ENCODE data around the gene ITIH3. TPM values are rescaled to one million over a fixed set of nuclear protein-coding genes. Genes with fewer than 3 reads are reported as not detected.

The ITIH3 gene
- total and polyA plus RNA-seq, 2 of the 4 experiments (the other 2 are of a cell fraction): 0.72 to 0.94 TPM

GRCh38 chr3:52791928-52792327, 2.7 kb upstream of the ITIH3 start:
- H3K79me1 ChIP-seq (ENCODE audit: low read depth in 1 of 2, low read length in 2 of 2): no peaks in the 10 kb centered on the region
- H3K27me3 ChIP-seq (ENCODE audit: control insufficient read depth, insufficient read depth, low read length): peaks cover 35% of the 10 kb centered on the region; the same call in 1 of the 2 replicates
- no peak overlapping the region for H2BK20ac ChIP-seq (ENCODE audit: low read depth, low read length)
- no peak for TF ChIP-seq MXI1 (IDR thresholded peaks at IDR 0.05; ENCODE audit: borderline replicate concordance, low read depth, low read length)
- no peak for TF ChIP-seq MAZ (IDR thresholded peaks at IDR 0.05; ENCODE audit: borderline replicate concordance, low read depth, low read length)
- TF ChIP-seq ELK1 (IDR thresholded peaks at IDR 0.05; ENCODE audit: borderline replicate concordance, low read depth, low read length): no peak
- TF ChIP-seq CEBPB (IDR thresholded peaks at IDR 0.05; ENCODE audit: low read depth, low read length): no peak
- TF ChIP-seq RAD21 (IDR thresholded peaks at IDR 0.05; ENCODE audit: low read length): no peak
- no peak overlapping the region for H3K4ac ChIP-seq (ENCODE audit: low read depth, low read length)
- ATAC-seq (ENCODE audit: low read depth): no peak
- H3K14ac ChIP-seq (replicated peaks; ENCODE audit: low read depth, low read length): no peak overlapping the region
- H3K23ac ChIP-seq (ENCODE audit: low read depth, low read length): no peak overlapping the region
- H4K5ac ChIP-seq (ENCODE audit: low read depth, low read length): no peak overlapping the region
- H3K27ac ChIP-seq (ENCODE audit: insufficient read depth, low read length): no peak overlapping the region
- H3K9me3 ChIP-seq (ENCODE audit: control insufficient read depth, insufficient read depth, low read length): no peaks in the 10 kb centered on the region
- H3K9me1 ChIP-seq (ENCODE audit: insufficient read depth, low read length): no peaks in the 10 kb centered on the region
- ChIA-PET POLR2A (ENCODE audit: unreplicated experiment) (no interaction called here), CTCF (interaction anchor here (1.5 kb wide), 1 partner anchor 11 kb away, joined by 5 read pairs; no protein-coding TSS in a partner anchor)
- H4K20me1 ChIP-seq (ENCODE audit: insufficient read depth, low read length): no peaks in the 10 kb centered on the region
- no peak overlapping the region for H3K18ac ChIP-seq (ENCODE audit: low read depth, low read length)
- H2BK5ac ChIP-seq (ENCODE audit: low read depth, low read length, poor library complexity, severe bottlenecking): no peak overlapping the region
- no peak overlapping the region for H3K4me3 ChIP-seq (ENCODE audit: insufficient read depth, low read depth, low read length)
- H2AK9ac ChIP-seq (replicated peaks; ENCODE audit: low read depth, low read length, poor library complexity): no peak overlapping the region
- in situ Hi-C loops (cut with MboI; ENCODE audit: low sequenced_read_pairs): no loop called here
- H3K36me3 ChIP-seq (ENCODE audit: control insufficient read depth, insufficient read depth, low read length): no peaks in the 10 kb centered on the region
- H2BK120ac ChIP-seq (ENCODE audit: low read depth, low read length): no peak overlapping the region
- H3K9ac ChIP-seq (ENCODE audit: low read depth, low read length): no peak overlapping the region
- no peak for DNase-seq
- dilution Hi-C loops (cut with HindIII; ENCODE audit: low sequenced_read_pairs, unreplicated experiment): no loop called here
- 20% methylated on average over 1 of the region's 4 CpGs; no CpG with 5 or more reads in 1 of the 2 experiments for WGBS, 2 experiments (ENCODE audit: extremely low coverage in 2 of 2, insufficient read length in 1 of 2)
- H3K4me1 ChIP-seq (ENCODE audit: control insufficient read depth, insufficient read depth, low read length): no peaks in the 10 kb centered on the region
- intact Hi-C loops (cut with micrococcal nuclease): no loop called here
- no peak overlapping the region for H2AK5ac ChIP-seq (ENCODE audit: low read depth, low read length)
- no peak overlapping the region for H2AFZ ChIP-seq (replicated peaks; ENCODE audit: low read length, poor library complexity)
- no peak overlapping the region for H4K8ac ChIP-seq (ENCODE audit: low read depth in 2 of 2, low read length in 2 of 2)
- H4K91ac ChIP-seq (ENCODE audit: insufficient read depth, low read depth, low read length): no peak overlapping the region
- no peak overlapping the region for H2BK15ac ChIP-seq (ENCODE audit: low read depth, low read length)
- BruUV-seq (replicated peaks): no TSS peak
- H3K56ac ChIP-seq (ENCODE audit: extremely low read depth, insufficient read depth, low read length): no peak overlapping the region
- H3K4me2 ChIP-seq (ENCODE audit: low read depth, low read length): no peak overlapping the region

Measured in IMR-90 (cell line).